T-cell (primary cell): Measurements from ENCODE around the gene ADAM23. TPM values are rescaled to one million over a fixed set of nuclear protein-coding genes. Genes with fewer than 3 reads are reported as not detected.

ENCODE experiments used
- ATAC-seq, 4 experiments: fragments of 200-7000 bp in 3 of 4; fragments of 150-1000 bp in 1 of 4; cut with Tn5 transposase; replicated peaks in 1 of 4; 1 replicate in 3 of 4; 2 replicates in 1 of 4; pipeline ENCODE4 v1.10.0; 2021; ENCODE audit warnings: moderate library complexity in 3 of 4, mild to moderate bottlenecking in 2 of 4, moderate number of reproducible peaks in 1 of 4
- CTCF ChIA-PET, 2 donors: fragments of 300-600 bp; sonication (Branson Sonifier 250); formaldehyde crosslinking; loops; one replicate each; lab custom pipeline; 2022; ENCODE audit warnings: antibody characterized with exemption in 2 of 2; lab: Charles Lee
- POLR2A ChIA-PET, 2 donors: fragments of 300-600 bp; sonication (Branson Sonifier 250); formaldehyde crosslinking; loops; one replicate each; lab custom pipeline; 2022; ENCODE audit warnings: antibody characterized with exemption in 2 of 2; lab: Charles Lee
- DNase-seq, 35 experiments: peaks; one replicate each; pipeline versions ENCODE4 v3.0.0 to v3.0.0-alpha.2; 2013 to 2023
- H3K27ac ChIP-seq: one replicate; pipeline ENCODE4 v1.5.1; 2013; ENCODE audit warnings: low read length
- H3K27me3 ChIP-seq, 2 experiments: replicated peaks in 1 of 2; 1 replicate in 1 of 2; 2 replicates in 1 of 2; pipeline versions ENCODE4 v1.6.1 to v1.7.0; 2013; ENCODE audit warnings: low read length in 1 of 2, mixed read lengths in 1 of 2; ENCODE audit not compliant: control insufficient read depth in 2 of 2, insufficient read depth in 2 of 2; ENCODE audit errors: extremely low read depth in 1 of 2
- H3K36me3 ChIP-seq, 2 donors: 1 replicate in 1 of 2; 2 replicates in 1 of 2; pipeline versions ENCODE4 v1.6.1 to v1.7.0; 2013; ENCODE audit warnings: low read length in 1 of 2; ENCODE audit not compliant: control insufficient read depth in 2 of 2, insufficient read depth in 1 of 2; ENCODE audit errors: extremely low read depth in 1 of 2
- H3K4me1 ChIP-seq, 2 experiments: 1 replicate in 1 of 2; 2 replicates in 1 of 2; pipeline versions ENCODE4 v1.6.1 to v1.7.0; 2013; ENCODE audit warnings: low read length in 2 of 2, mixed read lengths in 1 of 2; ENCODE audit not compliant: insufficient read depth in 2 of 2, control insufficient read depth in 1 of 2; ENCODE audit errors: extremely low read depth in 1 of 2
- H3K4me3 ChIP-seq, 2 donors: 1 replicate in 1 of 2; 2 replicates in 1 of 2; pipeline versions ENCODE4 v1.5.1 to v1.7.0; 2013; ENCODE audit warnings: mild to moderate bottlenecking in 2 of 2, low read length in 1 of 2, moderate library complexity in 1 of 2; ENCODE audit not compliant: control insufficient read depth in 1 of 2; ENCODE audit errors: extremely low read depth in 1 of 2
- H3K9me3 ChIP-seq: 2 replicates; pipeline ENCODE4 v1.7.0; 2013
- H3K27ac Mint-ChIP-seq, 2 donors: one replicate each; pipeline ENCODE4 v1.8.0; 2020 to 2021; ENCODE audit warnings: mild to moderate bottlenecking in 2 of 2, mixed read lengths in 2 of 2
- H3K27me3 Mint-ChIP-seq, 2 donors: one replicate each; pipeline ENCODE4 v1.8.0; 2021 to 2022; ENCODE audit warnings: mixed read lengths in 2 of 2
- H3K36me3 Mint-ChIP-seq: one replicate; pipeline ENCODE4 v1.8.0; 2021; ENCODE audit warnings: mixed read lengths
- H3K4me1 Mint-ChIP-seq, 3 donors: one replicate each; pipeline ENCODE4 v1.8.0; 2020 to 2022; ENCODE audit warnings: mixed read lengths in 3 of 3, mild to moderate bottlenecking in 1 of 3
- H3K4me3 Mint-ChIP-seq, 3 donors: one replicate each; pipeline ENCODE4 v1.8.0; 2020 to 2022; ENCODE audit warnings: mild to moderate bottlenecking in 3 of 3, mixed read lengths in 3 of 3, moderate library complexity in 3 of 3
- H3K9me3 Mint-ChIP-seq, 3 donors: one replicate each; pipeline ENCODE4 v1.8.0; 2020 to 2022; ENCODE audit warnings: mixed read lengths in 3 of 3
- WGBS: methylation state at CpG from one replicate; pipeline ENCODE4 v1.1.5; 2013; ENCODE audit warnings: missing lambda C conversion rate; ENCODE audit not compliant: insufficient coverage; 5-methylcytosine and 5-hydroxymethylcytosine counted together
- total RNA-seq, 35 experiments: library from RNA in 6 of 35; stranded (reverse) in 6 of 35; fragments of 120-200 nt in 1 of 35; gene quantifications; one replicate each; pipeline versions ENCODE4 v1.2.1 to v1.2.4 and lab custom pipeline; 2013 to 2026

The ADAM23 gene
- total RNA-seq, 5 donors from 2014 or later (not counting 1 experiment from before 2014, with no cell fraction given), result 0.95 to 14.2 (median 9.3) TPM

- POLR2A ChIA-PET, result no interaction called here
- H3K4me1 ChIP-seq, result no peaks in the 10 kb centered on the region
- Mint-ChIP-seq H3K27ac (no peak overlapping the region), H3K27me3 (peaks cover 19 to 22% of the 10 kb centered on the region in 2 donors), H3K4me1 (no peaks in the 10 kb centered on the region), H3K4me3 (no peak overlapping the region), H3K36me3 (no peaks in the 10 kb centered on the region), H3K9me3 (peaks cover 0 to 4% (median 0%) of the 10 kb centered on the region in 3 donors)
- no peak overlapping the region for H3K27ac ChIP-seq
- no peaks in the 10 kb centered on the region for H3K9me3 ChIP-seq
- CTCF ChIA-PET, result interaction anchor here in 1 of 2 donors (0.6 kb wide), 1 partner anchor 336 kb away, joined by 5 read pairs; no protein-coding TSS in a partner anchor
- no peak for DNase-seq
- WGBS, result 86% methylated on average over 4 of the region's 11 CpGs
- H3K36me3 ChIP-seq, result no peaks in the 10 kb centered on the region
- H3K27me3 ChIP-seq, result peaks cover 0 to 9% of the 10 kb centered on the region in 2 experiments
- ATAC-seq, result no peak
- no peak overlapping the region for H3K4me3 ChIP-seq
Measured at GRCh38 chr2:206584323-206585116, 141.2 kb downstream of the ADAM23 start.

GRCh38 chr2:206585335-206585734 is 142.0 kb downstream of the ADAM23 start:
- no peak overlapping the region for H3K27ac ChIP-seq
- no peak for DNase-seq
- no peak for ATAC-seq
- H3K27me3 Mint-ChIP-seq, result peaks cover 19 to 22% of the 10 kb centered on the region in 2 donors
- H3K4me3 Mint-ChIP-seq, result no peak overlapping the region
- H3K4me1 Mint-ChIP-seq, result no peaks in the 10 kb centered on the region
- peaks cover 0 to 4% (median 0%) of the 10 kb centered on the region in 3 donors for H3K9me3 Mint-ChIP-seq
- H3K27ac Mint-ChIP-seq, result no peak overlapping the region
- H3K4me3 ChIP-seq, result no peak overlapping the region
- no peaks in the 10 kb centered on the region for H3K36me3 Mint-ChIP-seq
- 100% methylated on average over 1 of the region's 2 CpGs for WGBS
- ChIA-PET POLR2A (no interaction called here), CTCF (interaction anchor here in 1 of 2 donors (0.6 kb wide), 1 partner anchor 337 kb away, joined by 5 read pairs; no protein-coding TSS in a partner anchor)
- peaks cover 0 to 9% of the 10 kb centered on the region in 2 experiments for H3K27me3 ChIP-seq
- H3K4me1 ChIP-seq, result no peaks in the 10 kb centered on the region
- H3K9me3 ChIP-seq, result no peaks in the 10 kb centered on the region
- no peaks in the 10 kb centered on the region for H3K36me3 ChIP-seq

GRCh38 chr2:206586609-206587008 is 143.3 kb downstream of the ADAM23 start:
- DNase-seq (no peak), ATAC-seq (no peak)
- Histone ChIP-seq H3K36me3 (no peaks in the 10 kb centered on the region), H3K4me1 (no peaks in the 10 kb centered on the region), H3K27me3 (peaks cover 0 to 9% of the 10 kb centered on the region in 2 experiments), H3K9me3 (no peaks in the 10 kb centered on the region), H3K27ac (no peak overlapping the region), H3K4me3 (no peak overlapping the region)
- ChIA-PET POLR2A (no interaction called here), CTCF (no interaction called here)
- H3K27me3 Mint-ChIP-seq, result peaks cover 14 to 22% of the 10 kb centered on the region in 2 donors
- no peaks in the 10 kb centered on the region for H3K9me3 Mint-ChIP-seq
- WGBS, result no CpG with 5 or more reads among the region's 1 CpG
- H3K36me3 Mint-ChIP-seq, result no peaks in the 10 kb centered on the region
- H3K4me3 Mint-ChIP-seq, result no peak overlapping the region
- no peak overlapping the region for H3K27ac Mint-ChIP-seq
- no peaks in the 10 kb centered on the region for H3K4me1 Mint-ChIP-seq

- Mint-ChIP-seq H3K36me3 (no peaks in the 10 kb centered on the region), H3K9me3 (no peaks in the 10 kb centered on the region), H3K4me3 (no peak overlapping the region), H3K27ac (no peak overlapping the region), H3K4me1 (peaks cover 0 to 7% (median 4%) of the 10 kb centered on the region in 3 donors), H3K27me3 (peaks cover 0 to 5% of the 10 kb centered on the region in 2 donors)
- 100% methylated on average over 1 of the region's 3 CpGs for WGBS
- no peaks in the 10 kb centered on the region for H3K36me3 ChIP-seq
- no peaks in the 10 kb centered on the region for H3K27me3 ChIP-seq
- POLR2A ChIA-PET, result no interaction called here
- ATAC-seq, result no peak
- no peak overlapping the region for H3K4me3 ChIP-seq
- no peak overlapping the region for H3K27ac ChIP-seq
- no peaks in the 10 kb centered on the region for H3K9me3 ChIP-seq
- DNase-seq, result no peak
- CTCF ChIA-PET, result no interaction called here
- peaks cover 0 to 3% of the 10 kb centered on the region in 2 experiments for H3K4me1 ChIP-seq
Measured at GRCh38 chr2:206597717-206598218, 154.4 kb downstream of the ADAM23 start.

GRCh38 chr2:206603243-206603642 is 159.9 kb downstream of the ADAM23 start:
- ATAC-seq (no peak), DNase-seq (no peak)
- peaks cover 0 to 3% of the 10 kb centered on the region in 2 experiments for H3K4me1 ChIP-seq
- no peak overlapping the region for H3K27ac ChIP-seq
- H3K4me3 Mint-ChIP-seq, result no peak overlapping the region
- peaks cover 0 to 7% (median 4%) of the 10 kb centered on the region in 3 donors for H3K4me1 Mint-ChIP-seq
- peaks cover 0 to 3% of the 10 kb centered on the region in 2 experiments for H3K27me3 ChIP-seq
- no peaks in the 10 kb centered on the region for H3K9me3 ChIP-seq
- CTCF ChIA-PET, result no interaction called here
- H3K36me3 Mint-ChIP-seq, result no peaks in the 10 kb centered on the region
- POLR2A ChIA-PET, result interaction anchor here in 1 of 2 donors (0.6 kb wide), 1 partner anchor 159 kb away, joined by 6 read pairs; no protein-coding TSS in a partner anchor
- no peaks in the 10 kb centered on the region for H3K36me3 ChIP-seq
- WGBS, result no CpG with 5 or more reads among the region's 3 CpGs
- no peak overlapping the region for H3K27ac Mint-ChIP-seq
- H3K4me3 ChIP-seq, result no peak overlapping the region
- H3K27me3 Mint-ChIP-seq, result peaks cover 0 to 5% of the 10 kb centered on the region in 2 donors
- no peaks in the 10 kb centered on the region for H3K9me3 Mint-ChIP-seq

- Mint-ChIP-seq H3K27ac (no peak overlapping the region), H3K4me3 (no peak overlapping the region), H3K27me3 (no peaks in the 10 kb centered on the region), H3K4me1 (peaks cover 0 to 6% (median 6%) of the 10 kb centered on the region in 3 donors), H3K9me3 (no peaks in the 10 kb centered on the region), H3K36me3 (no peaks in the 10 kb centered on the region)
- ChIA-PET CTCF (no interaction called here), POLR2A (no interaction called here)
- no peak for ATAC-seq
- no peaks in the 10 kb centered on the region for H3K36me3 ChIP-seq
- H3K27me3 ChIP-seq, result peaks cover 0 to 3% of the 10 kb centered on the region in 2 experiments
- no peak overlapping the region for H3K27ac ChIP-seq
- H3K4me1 ChIP-seq, result no peaks in the 10 kb centered on the region
- DNase-seq, result no peak
- no peak overlapping the region for H3K4me3 ChIP-seq
- H3K9me3 ChIP-seq, result no peaks in the 10 kb centered on the region
- 71% methylated on average over 1 of the region's 1 CpG for WGBS
Measured at GRCh38 chr2:206610451-206610850, 167.1 kb downstream of the ADAM23 start.
